ENCODE data around the gene ZNF630.
"Not testable (repeated sequence)": the region's sequence is repeated elsewhere in the genome, so short reads cannot be mapped to it uniquely, and the experiment has no call there.

Gene ZNF630

GRCh38 chrX:48045410-48046311, 25.8 kb downstream of the ZNF630 start:
- H3K27ac Mint-ChIP-seq = no peak overlapping the region
- no peak for DNase-seq
- peaks cover 6% of the 10 kb centered on the region for H3K36me3 Mint-ChIP-seq (ENCODE audit: low read depth)
- TF ChIP-seq CTCF (IDR thresholded peaks at IDR 0.05) = no peak
- no peaks in the 10 kb centered on the region for H3K4me1 Mint-ChIP-seq
- peaks cover 58% of the 10 kb centered on the region for H3K9me3 Mint-ChIP-seq
- H3K4me3 Mint-ChIP-seq = no peak overlapping the region
- H3K27me3 Mint-ChIP-seq (ENCODE audit: low read depth, poor library complexity) = peaks cover 4% of the 10 kb centered on the region

DNA sequence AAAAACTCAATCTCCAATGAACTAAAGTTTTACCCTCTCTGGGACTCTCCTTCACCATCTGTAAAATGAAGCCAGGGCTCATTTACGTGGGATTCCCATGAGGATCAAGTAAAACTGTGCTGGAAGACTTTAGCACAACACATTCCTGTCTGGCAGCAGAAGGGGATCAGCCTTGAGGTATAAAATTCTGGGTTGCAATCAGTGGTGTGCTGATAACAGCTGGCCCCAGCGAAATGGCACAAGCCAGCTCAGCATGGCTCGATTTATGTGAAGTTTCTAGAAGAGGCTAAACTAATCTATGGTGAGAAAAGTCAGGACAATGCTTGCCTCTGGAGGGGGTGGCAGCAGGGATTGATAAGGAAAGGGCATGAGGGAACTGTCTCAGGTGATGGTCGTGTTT, 28.4 kb downstream of the ZNF630 start:
- DNase-seq = no peak
- Mint-ChIP-seq H3K36me3 (ENCODE audit: low read depth) (peaks cover 6% of the 10 kb centered on the region), H3K4me1 (no peaks in the 10 kb centered on the region), H3K27me3 (ENCODE audit: low read depth, poor library complexity) (peaks cover 4% of the 10 kb centered on the region), H3K9me3 (peaks cover 49% of the 10 kb centered on the region), H3K4me3 (no peak overlapping the region), H3K27ac (peak overlapping the region; percentile 40)
- no peak for TF ChIP-seq CTCF (IDR thresholded peaks at IDR 0.05)

DNA sequence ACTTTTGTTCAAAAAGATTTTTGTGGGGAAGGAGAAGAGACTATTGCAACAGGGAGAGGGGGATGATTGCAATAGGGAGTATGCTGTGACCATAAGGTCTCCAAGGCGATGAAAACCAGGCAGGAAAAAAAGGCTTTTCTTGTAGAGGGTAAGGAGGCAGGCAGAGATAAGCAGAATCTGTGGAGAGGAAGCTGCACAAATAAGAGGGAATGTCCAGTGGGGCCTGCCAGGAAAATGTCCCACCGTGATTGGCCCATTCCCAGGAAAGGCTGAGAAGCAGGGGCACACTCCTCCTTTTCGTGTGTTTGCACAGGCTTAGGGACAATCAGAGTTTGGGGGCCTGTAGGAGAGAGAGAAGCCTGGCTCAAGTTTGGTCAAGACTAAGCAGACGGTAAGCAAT, 35.5 kb downstream of the ZNF630 start:
- peaks cover 2% of the 10 kb centered on the region for H3K27me3 Mint-ChIP-seq (ENCODE audit: low read depth, poor library complexity)
- peaks cover 37% of the 10 kb centered on the region for H3K9me3 Mint-ChIP-seq
- no peak overlapping the region for H3K4me3 Mint-ChIP-seq
- no peak for TF ChIP-seq CTCF (IDR thresholded peaks at IDR 0.05)
- H3K4me1 Mint-ChIP-seq = no peaks in the 10 kb centered on the region
- DNase-seq = no peak
- H3K36me3 Mint-ChIP-seq (ENCODE audit: low read depth) = peaks cover 13% of the 10 kb centered on the region
- H3K27ac Mint-ChIP-seq = no peak overlapping the region

- not testable (repeated sequence) for H3K4me3 Mint-ChIP-seq; DNase-seq; H3K27ac Mint-ChIP-seq; H3K27me3 Mint-ChIP-seq (ENCODE audit: low read depth, poor library complexity); H3K4me1 Mint-ChIP-seq
- peaks cover 55% of the 10 kb centered on the region for H3K9me3 Mint-ChIP-seq
- peaks cover 13% of the 10 kb centered on the region for H3K36me3 Mint-ChIP-seq (ENCODE audit: low read depth)
Observed at GRCh38 chrX:48030641-48031173, 40.7 kb downstream of the ZNF630 start.

GRCh38 chrX:48030237-48030636, 41.2 kb downstream of the ZNF630 start:
- Mint-ChIP-seq H3K36me3 (ENCODE audit: low read depth) (peaks cover 13% of the 10 kb centered on the region), H3K27me3 (ENCODE audit: low read depth, poor library complexity) (no peaks in the 10 kb centered on the region), H3K4me3 (no peak overlapping the region), H3K27ac (no peak overlapping the region), H3K4me1 (peaks cover 5% of the 10 kb centered on the region), H3K9me3 (peaks cover 55% of the 10 kb centered on the region)
- no peak for TF ChIP-seq CTCF (IDR thresholded peaks at IDR 0.05)
- DNase-seq = no peak

- Mint-ChIP-seq H3K4me3 (no peak overlapping the region), H3K36me3 (ENCODE audit: low read depth) (peaks cover 7% of the 10 kb centered on the region), H3K27ac (no peak overlapping the region), H3K9me3 (peaks cover 53% of the 10 kb centered on the region), H3K27me3 (ENCODE audit: low read depth, poor library complexity) (no peaks in the 10 kb centered on the region), H3K4me1 (peaks cover 5% of the 10 kb centered on the region)
- no peak for TF ChIP-seq CTCF (IDR thresholded peaks at IDR 0.05)
- no peak for DNase-seq
Observed at GRCh38 chrX:48028091-48028490, 43.3 kb downstream of the ZNF630 start.

- not testable (repeated sequence) for H3K4me1 Mint-ChIP-seq; H3K4me3 Mint-ChIP-seq; H3K27me3 Mint-ChIP-seq (ENCODE audit: low read depth, poor library complexity); DNase-seq; H3K36me3 Mint-ChIP-seq (ENCODE audit: low read depth); H3K27ac Mint-ChIP-seq
- H3K9me3 Mint-ChIP-seq = peaks cover 53% of the 10 kb centered on the region
Observed at GRCh38 chrX:48027545-48027944, 43.9 kb downstream of the ZNF630 start.
